GM06990 (cell line): ENCODE results near the gene GLP2R.

Experiments used
- DNase-seq: peaks from one replicate; pipeline ENCODE4 v3.0.0-alpha.2; 2011; ENCODE audit not compliant: insufficient read length; ENCODE audit errors: extremely low read depth
- H3K27me3 ChIP-seq: replicated peaks from 2 replicates; pipeline ENCODE4 v1.6.0; 2011; ENCODE audit warnings: low read length; ENCODE audit not compliant: control insufficient read depth, insufficient read depth
- H3K36me3 ChIP-seq: 2 replicates; pipeline ENCODE4 v1.5.1; 2011; ENCODE audit warnings: low read length; ENCODE audit not compliant: control insufficient read depth, insufficient read depth
- H3K4me3 ChIP-seq: replicated peaks from 2 replicates; pipeline ENCODE4 v1.5.1; 2011; ENCODE audit warnings: low read depth, mild to moderate bottlenecking, control low read depth, low read length
- CTCF ChIP-seq: IDR thresholded peaks from 2 replicates; pipeline ENCODE4 v1.5.1; 2011; ENCODE audit warnings: low read length, control low read depth, mild to moderate bottlenecking, inconsistent platforms; ENCODE audit not compliant: insufficient read depth, poor library complexity, severe bottlenecking

GLP2R gene

DNA sequence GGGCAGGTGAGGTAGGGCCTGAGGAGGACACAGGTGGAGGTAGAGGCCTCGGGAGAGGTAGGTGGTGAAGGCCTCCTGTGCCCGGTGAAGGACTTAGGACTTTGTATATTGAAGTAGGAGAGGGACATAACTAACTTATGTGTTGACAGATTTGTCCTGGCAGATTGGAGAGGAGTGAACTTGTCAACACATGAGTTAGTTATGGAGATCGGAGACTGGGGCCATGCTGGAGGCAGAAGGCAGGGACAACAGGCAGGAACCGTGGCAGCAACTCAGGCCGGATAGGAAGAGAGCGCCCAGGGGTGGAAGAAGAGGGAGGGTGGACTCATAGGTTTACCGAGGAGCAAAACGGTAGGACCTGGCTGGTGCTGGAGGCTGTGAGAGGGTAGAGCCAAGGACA is 18.4 kb downstream of the GLP2R start:
- no peak for TF ChIP-seq CTCF
- no peak for DNase-seq
- no peak overlapping the region for H3K4me3 ChIP-seq
- H3K36me3 ChIP-seq, result no peaks in the 10 kb centered on the region
- H3K27me3 ChIP-seq, result no peaks in the 10 kb centered on the region; the same call in 1 of the 2 replicates

DNA sequence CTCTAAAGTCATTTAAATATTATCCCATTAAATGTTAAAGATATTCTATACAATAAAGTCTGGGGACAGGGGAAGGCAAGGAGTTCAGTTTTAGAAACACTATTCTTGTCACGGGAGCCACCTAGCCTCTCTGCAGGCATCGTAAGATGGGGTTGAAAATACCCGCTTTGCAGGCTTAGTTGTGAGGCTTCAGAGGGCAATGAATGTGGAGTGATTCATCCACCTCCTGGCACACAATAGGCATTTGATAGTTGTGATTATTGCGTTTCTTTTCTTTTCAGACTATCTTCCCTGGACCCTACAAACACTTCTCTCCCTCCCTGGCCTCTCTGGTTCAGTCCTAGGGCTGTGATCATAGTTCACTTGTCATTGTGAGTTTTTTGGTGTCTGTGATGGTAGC is 19.6 kb downstream of the GLP2R start:
- H3K4me3 ChIP-seq, result no peak overlapping the region
- TF ChIP-seq CTCF, result no peak
- no peaks in the 10 kb centered on the region; the same call in 1 of the 2 replicates for H3K27me3 ChIP-seq
- no peak for DNase-seq
- H3K36me3 ChIP-seq, result no peaks in the 10 kb centered on the region

DNA sequence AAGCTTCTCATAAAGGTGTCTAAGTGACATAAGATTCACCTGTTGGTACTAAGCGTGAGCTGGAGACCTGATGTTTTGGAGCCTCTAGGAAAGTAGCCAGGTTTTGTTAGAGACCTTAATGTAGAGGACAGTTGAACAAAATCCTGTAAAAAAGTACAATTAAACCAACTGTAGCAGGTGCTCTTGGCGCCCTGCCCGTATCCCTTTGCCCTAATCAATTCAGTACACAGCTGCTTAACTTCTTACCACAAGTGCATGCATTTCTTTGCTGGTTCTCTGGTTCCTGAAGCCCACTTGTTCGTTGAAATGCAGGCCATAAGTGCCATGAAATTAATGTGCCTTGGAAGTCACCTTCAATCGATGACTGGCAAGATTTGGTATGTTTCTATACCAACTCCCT is 24.4 kb downstream of the GLP2R start:
- no peaks in the 10 kb centered on the region for H3K36me3 ChIP-seq
- no peak for DNase-seq
- H3K4me3 ChIP-seq, result no peak overlapping the region
- no peak for TF ChIP-seq CTCF
- H3K27me3 ChIP-seq, result no peaks in the 10 kb centered on the region

- Histone ChIP-seq H3K36me3 (no peaks in the 10 kb centered on the region), H3K27me3 (no peaks in the 10 kb centered on the region), H3K4me3 (no peak overlapping the region)
- no peak for DNase-seq
- no peak for TF ChIP-seq CTCF
Measured at GRCh38 chr17:9854255-9854654, 28.5 kb downstream of the GLP2R start.

- DNase-seq, result no peak
- H3K4me3 ChIP-seq, result no peak overlapping the region
- no peak for TF ChIP-seq CTCF
Measured at GRCh38 chr17:9855036-9855435, 29.3 kb downstream of the GLP2R start.

DNA sequence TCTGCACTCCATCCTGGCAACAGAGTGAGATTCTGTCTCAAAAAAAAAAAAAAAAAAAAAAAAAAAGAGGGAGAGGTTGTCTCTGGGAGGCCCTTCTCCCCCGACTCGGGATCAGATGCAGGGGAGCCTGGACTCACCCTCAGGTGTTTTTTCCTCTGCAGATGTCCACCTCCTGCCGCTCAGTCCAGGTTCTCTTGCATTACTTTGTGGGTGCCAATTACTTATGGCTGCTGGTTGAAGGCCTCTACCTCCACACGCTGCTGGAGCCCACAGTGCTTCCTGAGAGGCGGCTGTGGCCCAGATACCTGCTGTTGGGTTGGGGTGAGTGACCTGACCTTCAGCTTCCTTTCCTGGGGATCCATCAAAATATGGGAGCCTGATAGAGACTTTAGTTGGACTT is 34.1 kb downstream of the GLP2R start:
- Histone ChIP-seq H3K4me3 (no peak overlapping the region), H3K27me3 (no peaks in the 10 kb centered on the region; the same call in 1 of the 2 replicates), H3K36me3 (no peaks in the 10 kb centered on the region)
- no peak for DNase-seq
- TF ChIP-seq CTCF, result no peak

More at GRCh38 chr17:9855036-9855435, 29.3 kb downstream of the GLP2R start:
- no peaks in the 10 kb centered on the region; the same call in 1 of the 2 replicates for H3K27me3 ChIP-seq
- H3K36me3 ChIP-seq, result no peaks in the 10 kb centered on the region
